ENCODE measurements around the gene EXD3.

The EXD3 gene

GRCh38 chr9:137313326-137313936, 109.5 kb downstream of the EXD3 start:
- DNase-seq, result no peak

GRCh38 chr9:137312852-137313325, 110.1 kb downstream of the EXD3 start:
- no peak for DNase-seq

- DNase-seq, result no peak
Measured at GRCh38 chr9:137311986-137312851, 110.7 kb downstream of the EXD3 start.

GRCh38 chr9:137311171-137311985, 111.6 kb downstream of the EXD3 start:
- DNase-seq, result no peak

GRCh38 chr9:137310189-137311052, 112.5 kb downstream of the EXD3 start:
- DNase-seq, result no peak

- no peak for DNase-seq
Measured at GRCh38 chr9:137309368-137310188, 113.4 kb downstream of the EXD3 start.

GRCh38 chr9:137308057-137308619, 114.8 kb downstream of the EXD3 start:
- DNase-seq, result no peak

GRCh38 chr9:137307255-137308056, 115.5 kb downstream of the EXD3 start:
- peak; percentile 45 for DNase-seq

- no peak for DNase-seq
Measured at GRCh38 chr9:137306850-137307254, 116.1 kb downstream of the EXD3 start.

GRCh38 chr9:137306066-137306849, 116.7 kb downstream of the EXD3 start:
- DNase-seq, result no peak

GRCh38 chr9:137305798-137306065, 117.2 kb downstream of the EXD3 start:
- DNase-seq, result no peak

GRCh38 chr9:137305060-137305797, 117.7 kb downstream of the EXD3 start:
- DNase-seq, result no peak

GRCh38 chr9:137304383-137305059, 118.4 kb downstream of the EXD3 start:
- no peak for DNase-seq

GRCh38 chr9:137303893-137304382, 119.0 kb downstream of the EXD3 start:
- DNase-seq, result no peak

GRCh38 chr9:137303151-137303892, 119.6 kb downstream of the EXD3 start:
- DNase-seq, result no peak

- no peak for DNase-seq
Measured at GRCh38 chr9:137302449-137303150, 120.4 kb downstream of the EXD3 start.

- DNase-seq, result peak; percentile 79
Measured at GRCh38 chr9:137302118-137302448, 120.9 kb downstream of the EXD3 start, which contains the start of gene NRARP. Gene NRARP, minus strand, starts transcription at chr9:137302271. Its CDS starts 343 bp downstream, at chr9:137301928.

Data from GDM1 (cell line).